ENCODE data around the gene ITIH3. TPM values are rescaled to one million over a fixed set of nuclear protein-coding genes. Genes with fewer than 3 reads are reported as not detected.
A peak's percentile ranks its signal among the peaks of the same experiment; 100 is the strongest.

ITIH3 gene
- total RNA-seq, 4 donors from 2014 or later, result 0.83 to 3.2 (median 1.5) TPM

DNA sequence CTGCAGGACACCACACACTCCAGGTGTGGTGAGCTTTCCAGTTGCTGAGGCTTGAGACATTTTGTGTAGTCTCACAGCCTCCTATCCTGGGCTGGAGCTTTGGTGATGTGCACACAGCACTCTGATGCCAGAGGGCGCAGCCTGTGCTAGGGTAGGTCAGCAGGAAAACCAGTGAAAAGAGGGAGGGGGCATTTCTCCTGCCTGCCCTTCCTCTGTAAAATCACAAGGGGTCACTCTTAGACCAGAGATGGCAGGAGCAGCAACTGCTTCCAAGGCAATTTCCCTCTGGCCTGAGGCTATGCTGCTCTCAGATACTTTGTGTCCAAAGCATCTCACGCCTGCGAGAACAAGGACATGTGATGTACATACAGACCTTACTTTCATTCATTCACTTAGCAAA is 56.8 kb downstream of the ITIH3 start:
- peaks cover under 1 to 32% (median 26%) of the 10 kb centered on the region in 4 donors for H3K4me1 ChIP-seq
- H3K27ac ChIP-seq (replicated peaks in 1 of 4), result no peak overlapping the region
- TF ChIP-seq, protein P1, sequence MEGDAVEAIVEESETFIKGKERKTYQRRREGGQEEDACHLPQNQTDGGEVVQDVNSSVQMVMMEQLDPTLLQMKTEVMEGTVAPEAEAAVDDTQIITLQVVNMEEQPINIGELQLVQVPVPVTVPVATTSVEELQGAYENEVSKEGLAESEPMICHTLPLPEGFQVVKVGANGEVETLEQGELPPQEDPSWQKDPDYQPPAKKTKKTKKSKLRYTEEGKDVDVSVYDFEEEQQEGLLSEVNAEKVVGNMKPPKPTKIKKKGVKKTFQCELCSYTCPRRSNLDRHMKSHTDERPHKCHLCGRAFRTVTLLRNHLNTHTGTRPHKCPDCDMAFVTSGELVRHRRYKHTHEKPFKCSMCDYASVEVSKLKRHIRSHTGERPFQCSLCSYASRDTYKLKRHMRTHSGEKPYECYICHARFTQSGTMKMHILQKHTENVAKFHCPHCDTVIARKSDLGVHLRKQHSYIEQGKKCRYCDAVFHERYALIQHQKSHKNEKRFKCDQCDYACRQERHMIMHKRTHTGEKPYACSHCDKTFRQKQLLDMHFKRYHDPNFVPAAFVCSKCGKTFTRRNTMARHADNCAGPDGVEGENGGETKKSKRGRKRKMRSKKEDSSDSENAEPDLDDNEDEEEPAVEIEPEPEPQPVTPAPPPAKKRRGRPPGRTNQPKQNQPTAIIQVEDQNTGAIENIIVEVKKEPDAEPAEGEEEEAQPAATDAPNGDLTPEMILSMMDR (IDR thresholded peaks at IDR 0.05), result peak; percentile 13 to 48 (median 47)
- TF ChIP-seq POLR2A (IDR thresholded peaks at IDR 0.05; ENCODE audit: low read depth) (no peak), EP300 (IDR thresholded peaks at IDR 0.05) (no peak), POLR2AphosphoS5 (IDR thresholded peaks at IDR 0.05) (no peak)
- intact Hi-C loops (cut with DNase I), result no loop called here
- 42% methylated on average over 2 of the region's 3 CpGs for WGBS
- H3K27me3 ChIP-seq, result no peaks in the 10 kb centered on the region
- H3K36me3 ChIP-seq, result peaks cover 16 to 87% (median 55%) of the 10 kb centered on the region in 4 donors
- H3K4me3 ChIP-seq, result no peak overlapping the region
- no peaks in the 10 kb centered on the region for H3K9me3 ChIP-seq
- no peak for DNase-seq (ENCODE audit: extremely low spot score)

DNA sequence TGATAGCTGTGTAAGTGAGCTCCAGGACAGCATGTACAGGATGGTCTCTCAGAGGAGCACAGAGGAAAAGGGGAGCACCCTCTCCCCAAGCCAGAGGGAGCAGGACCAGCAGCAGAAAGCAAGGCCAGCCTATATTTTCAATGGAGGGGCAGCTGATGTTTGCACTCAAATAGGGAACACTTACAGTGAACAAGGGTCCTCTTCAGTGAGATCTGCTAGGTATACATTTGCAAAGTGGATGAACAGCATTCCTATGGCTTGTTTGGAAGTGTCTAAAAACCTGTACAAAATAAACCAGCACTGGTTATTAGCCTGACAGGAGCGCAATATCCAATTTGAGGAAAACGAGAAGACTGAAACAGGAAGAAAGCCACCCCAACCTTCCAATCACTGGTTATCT is 57.8 kb downstream of the ITIH3 start:
- intact Hi-C loops (cut with DNase I), result no loop called here
- H3K27ac ChIP-seq (replicated peaks in 1 of 4), result no peak overlapping the region
- H3K9me3 ChIP-seq, result no peaks in the 10 kb centered on the region
- TF ChIP-seq EP300 (IDR thresholded peaks at IDR 0.05), result no peak
- TF ChIP-seq, protein P1 (IDR thresholded peaks at IDR 0.05), result no peak
- no peak for TF ChIP-seq POLR2A (IDR thresholded peaks at IDR 0.05; ENCODE audit: low read depth)
- no peak for TF ChIP-seq POLR2AphosphoS5 (IDR thresholded peaks at IDR 0.05)
- DNase-seq (ENCODE audit: extremely low spot score), result no peak
- H3K4me1 ChIP-seq, result peaks cover 0 to 33% (median 28%) of the 10 kb centered on the region in 4 donors
- no peaks in the 10 kb centered on the region for H3K27me3 ChIP-seq
- WGBS, result 75% methylated on average over 2 of the region's 2 CpGs
- no peak overlapping the region for H3K4me3 ChIP-seq
- H3K36me3 ChIP-seq, result peaks cover 16 to 78% (median 53%) of the 10 kb centered on the region in 4 donors

DNA sequence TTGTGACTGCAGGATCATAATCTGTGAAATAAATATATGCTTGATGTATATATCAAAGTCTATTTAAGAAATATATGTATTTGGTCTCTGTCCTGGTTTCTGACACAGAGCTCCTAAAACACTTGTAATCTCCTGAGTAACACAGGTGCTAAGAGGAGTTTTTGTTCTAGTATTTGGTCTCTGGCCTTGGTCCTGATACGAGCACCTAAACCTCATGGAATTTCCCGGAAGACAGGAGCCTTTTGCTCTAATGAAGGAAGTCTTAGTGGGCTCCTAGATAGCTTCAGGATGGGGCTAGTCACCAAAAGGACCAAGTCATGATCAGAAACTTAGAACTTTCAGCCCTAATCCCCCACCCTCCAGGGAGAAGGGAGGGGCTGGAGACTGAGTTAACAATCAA is 59.4 kb downstream of the ITIH3 start:
- no peak overlapping the region for H3K4me3 ChIP-seq
- TF ChIP-seq EP300 (IDR thresholded peaks at IDR 0.05) (no peak), POLR2A (IDR thresholded peaks at IDR 0.05; ENCODE audit: low read depth) (no peak), POLR2AphosphoS5 (IDR thresholded peaks at IDR 0.05) (no peak)
- TF ChIP-seq, protein P1 (IDR thresholded peaks at IDR 0.05), result no peak
- no peak for DNase-seq (ENCODE audit: extremely low spot score)
- H3K9me3 ChIP-seq, result no peaks in the 10 kb centered on the region
- H3K4me1 ChIP-seq, result peaks cover 0 to 21% (median 16%) of the 10 kb centered on the region in 4 donors
- intact Hi-C loops (cut with DNase I), result no loop called here
- H3K36me3 ChIP-seq, result peaks cover 16 to 62% (median 44%) of the 10 kb centered on the region in 4 donors
- no peak overlapping the region for H3K27ac ChIP-seq (replicated peaks in 1 of 4)
- no peaks in the 10 kb centered on the region for H3K27me3 ChIP-seq
- WGBS, result 60% methylated on average over 1 of the region's 2 CpGs

DNA sequence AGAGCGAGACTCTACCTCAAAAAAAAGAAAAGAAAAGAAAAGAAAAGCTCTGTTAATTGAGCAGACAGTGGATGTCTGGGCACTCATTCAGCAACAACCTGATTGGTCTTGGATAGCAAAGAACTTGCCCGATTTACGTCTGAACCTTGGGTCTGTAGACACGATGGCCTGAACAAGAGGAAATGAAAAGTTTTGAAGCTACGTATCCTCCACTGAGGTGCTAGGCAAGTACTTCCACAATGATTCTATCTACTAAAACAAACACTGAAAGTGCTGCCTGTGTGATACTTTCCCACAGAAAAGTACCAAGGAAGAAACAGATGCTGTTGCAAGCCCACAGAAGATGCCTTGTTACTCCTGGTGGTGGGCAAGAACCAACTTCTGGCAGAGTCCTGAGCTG is 62.1 kb downstream of the ITIH3 start:
- DNase-seq (ENCODE audit: extremely low spot score), result no peak
- intact Hi-C loops (cut with DNase I), result no loop called here
- Histone ChIP-seq H3K9me3 (no peaks in the 10 kb centered on the region), H3K4me1 (peaks cover 0 to 13% (median 10%) of the 10 kb centered on the region in 4 donors), H3K27me3 (no peaks in the 10 kb centered on the region), H3K27ac (replicated peaks in 1 of 4) (peak overlapping the region in 2 of 4 donors; percentile 1 to 29), H3K36me3 (peaks cover 12 to 37% (median 29%) of the 10 kb centered on the region in 4 donors), H3K4me3 (no peak overlapping the region)
- WGBS, result 78% methylated on average over 5 of the region's 5 CpGs
- no peak for TF ChIP-seq POLR2A (IDR thresholded peaks at IDR 0.05; ENCODE audit: low read depth)
- TF ChIP-seq, protein P1 (IDR thresholded peaks at IDR 0.05), result no peak
- TF ChIP-seq POLR2AphosphoS5 (IDR thresholded peaks at IDR 0.05), result no peak
- no peak for TF ChIP-seq EP300 (IDR thresholded peaks at IDR 0.05)

DNA sequence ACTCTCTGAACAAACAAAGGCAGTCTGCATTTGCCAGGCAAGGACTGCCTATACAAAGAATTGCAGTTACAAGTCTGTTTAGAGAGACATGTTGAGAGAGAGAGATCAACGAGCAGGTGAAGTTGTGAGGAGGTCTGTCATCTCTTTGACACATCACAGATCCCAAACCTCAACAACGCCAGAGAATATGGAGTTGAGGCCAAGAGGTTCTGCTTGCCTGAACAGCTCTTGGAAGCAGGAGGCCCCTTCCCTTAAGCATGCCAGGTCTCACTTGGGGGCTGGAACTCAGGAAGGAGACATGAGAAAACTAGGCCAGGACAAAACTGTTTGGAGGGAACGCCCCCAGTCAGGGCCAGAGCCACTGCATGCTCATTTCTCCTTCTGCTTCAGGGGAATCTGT is 62.5 kb downstream of the ITIH3 start:
- no peaks in the 10 kb centered on the region for H3K27me3 ChIP-seq
- 56% methylated on average over 3 of the region's 3 CpGs for WGBS
- peak overlapping the region in 2 of 4 donors; percentile 1 to 29 for H3K27ac ChIP-seq (replicated peaks in 1 of 4)
- H3K36me3 ChIP-seq, result peaks cover 7 to 32% (median 25%) of the 10 kb centered on the region in 4 donors
- TF ChIP-seq POLR2AphosphoS5 (IDR thresholded peaks at IDR 0.05), result no peak
- TF ChIP-seq, protein P1 (IDR thresholded peaks at IDR 0.05), result no peak
- TF ChIP-seq EP300 (IDR thresholded peaks at IDR 0.05), result no peak
- intact Hi-C loops (cut with DNase I), result no loop called here
- H3K9me3 ChIP-seq, result no peaks in the 10 kb centered on the region
- H3K4me3 ChIP-seq, result no peak overlapping the region
- no peak for DNase-seq (ENCODE audit: extremely low spot score)
- peaks cover 0 to 13% (median 10%) of the 10 kb centered on the region in 4 donors for H3K4me1 ChIP-seq

Data from esophagus muscularis mucosa (tissue), 4 donors.